Measurements from ENCODE around the gene GPX6.
"Not testable (repeated sequence)": the region's sequence is repeated elsewhere in the genome, so short reads cannot be mapped to it uniquely, and the experiment has no call there.

The GPX6 gene

DNA sequence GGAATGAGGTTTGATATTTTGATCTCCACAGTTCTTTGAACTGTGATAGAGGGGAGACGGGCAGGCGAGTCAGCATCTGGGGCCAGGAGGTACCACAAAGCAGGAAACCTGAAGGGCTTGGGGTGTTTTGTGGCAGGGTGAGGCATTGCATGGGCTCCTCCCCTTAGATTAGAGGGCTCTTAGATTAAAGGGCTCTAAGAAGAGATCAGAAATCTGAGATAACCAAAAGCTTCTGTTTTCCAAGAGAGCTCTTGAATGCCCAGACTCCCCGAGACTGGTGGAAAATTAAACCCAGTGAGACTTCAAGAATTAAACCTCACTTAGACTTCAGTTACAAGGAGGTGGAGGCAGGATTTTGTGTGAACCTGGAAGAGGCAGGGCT lies 7.6 kb upstream of the GPX6 start:
- Histone ChIP-seq H3K36me3 (ENCODE audit: control insufficient read depth, insufficient read depth, low read length) (no peaks in the 10 kb centered on the region), H3K4me1 (ENCODE audit: control insufficient read depth, insufficient read depth, low read length) (no peaks in the 10 kb centered on the region; the same call in 1 of the 2 replicates), H3K4me3 (ENCODE audit: low read depth, low read length) (no peak overlapping the region), H3K9me3 (ENCODE audit: control insufficient read depth, insufficient read depth, low read length) (no peaks in the 10 kb centered on the region), H3K9ac (ENCODE audit: low read depth, low read length) (no peak overlapping the region), H3K27me3 (ENCODE audit: control insufficient read depth, insufficient read depth, low read length) (no peaks in the 10 kb centered on the region), H3K27ac (ENCODE audit: low read depth, low read length) (no peak overlapping the region)

DNA sequence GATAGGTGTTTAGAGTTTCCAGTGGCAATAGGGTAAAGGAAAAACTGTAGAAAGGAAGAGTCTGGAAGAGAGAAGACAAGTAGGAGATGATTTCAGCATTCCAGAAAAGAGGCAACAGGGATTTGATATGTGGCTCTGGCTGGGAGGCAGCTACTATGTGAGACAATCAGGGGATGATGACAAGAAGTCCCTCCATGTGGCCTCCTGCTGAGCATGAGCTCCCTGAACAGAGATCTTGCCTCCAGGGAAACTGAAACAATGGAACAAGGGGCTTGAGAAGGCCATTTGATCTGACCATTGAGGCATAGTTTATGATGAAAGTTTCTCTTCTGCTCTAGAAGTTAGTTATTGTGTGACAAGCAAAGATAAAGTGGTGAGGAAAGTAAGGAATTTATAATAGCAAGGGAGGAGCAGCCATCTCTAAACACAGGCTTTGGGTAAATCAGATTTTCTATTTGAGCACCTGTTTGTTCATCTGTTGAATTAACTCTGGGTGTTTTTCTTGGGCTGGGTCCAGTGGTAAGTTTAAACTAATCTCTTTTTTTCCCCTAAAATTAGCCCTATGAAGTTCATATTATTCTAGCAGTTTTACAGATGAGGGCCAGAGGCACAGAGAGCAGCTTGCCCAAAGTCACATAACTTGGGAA lies 7.1 kb upstream of the GPX6 start:
- H3K9me3 ChIP-seq (ENCODE audit: control insufficient read depth, insufficient read depth, low read length) = no peaks in the 10 kb centered on the region
- H3K27me3 ChIP-seq (ENCODE audit: control insufficient read depth, insufficient read depth, low read length) = no peaks in the 10 kb centered on the region
- no peak overlapping the region for H3K4me3 ChIP-seq (ENCODE audit: low read depth, low read length)
- H3K36me3 ChIP-seq (ENCODE audit: control insufficient read depth, insufficient read depth, low read length) = no peaks in the 10 kb centered on the region
- H3K4me1 ChIP-seq (ENCODE audit: control insufficient read depth, insufficient read depth, low read length) = no peaks in the 10 kb centered on the region; the same call in 1 of the 2 replicates
- no peak overlapping the region for H3K9ac ChIP-seq (ENCODE audit: low read depth, low read length)
- H3K27ac ChIP-seq (ENCODE audit: low read depth, low read length) = no peak overlapping the region

DNA sequence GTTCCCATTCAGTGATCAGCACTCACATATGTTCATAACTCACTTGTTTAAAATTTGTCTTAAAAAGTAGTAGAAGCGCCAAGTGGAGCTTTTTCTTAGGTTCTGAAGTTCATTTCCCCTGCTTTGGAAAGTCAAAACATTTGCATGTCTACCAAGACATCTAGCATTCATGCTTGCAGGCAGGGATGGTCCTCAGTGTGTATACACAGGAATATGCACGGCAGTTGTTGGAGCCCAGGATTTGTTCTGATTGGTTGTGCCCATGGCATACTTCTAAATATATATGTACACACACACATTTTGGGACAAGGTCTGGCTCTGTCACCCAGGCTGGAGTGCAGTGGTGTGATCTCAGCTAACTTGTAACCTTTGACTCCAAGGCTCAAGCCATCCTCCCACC lies 2.4 kb upstream of the GPX6 start:
- Histone ChIP-seq H3K4me1 (ENCODE audit: control insufficient read depth, insufficient read depth, low read length) (no peaks in the 10 kb centered on the region; the same call in 1 of the 2 replicates), H3K9me3 (ENCODE audit: control insufficient read depth, insufficient read depth, low read length) (no peaks in the 10 kb centered on the region), H3K4me3 (ENCODE audit: low read depth, low read length) (no peak overlapping the region), H3K27ac (ENCODE audit: low read depth, low read length) (no peak overlapping the region), H3K36me3 (ENCODE audit: control insufficient read depth, insufficient read depth, low read length) (no peaks in the 10 kb centered on the region), H3K27me3 (ENCODE audit: control insufficient read depth, insufficient read depth, low read length) (0 out of 2 replicates have a peak, but pooled peaks cover 3% of the 10 kb centered on the region), H3K9ac (ENCODE audit: low read depth, low read length) (no peak overlapping the region)

DNA sequence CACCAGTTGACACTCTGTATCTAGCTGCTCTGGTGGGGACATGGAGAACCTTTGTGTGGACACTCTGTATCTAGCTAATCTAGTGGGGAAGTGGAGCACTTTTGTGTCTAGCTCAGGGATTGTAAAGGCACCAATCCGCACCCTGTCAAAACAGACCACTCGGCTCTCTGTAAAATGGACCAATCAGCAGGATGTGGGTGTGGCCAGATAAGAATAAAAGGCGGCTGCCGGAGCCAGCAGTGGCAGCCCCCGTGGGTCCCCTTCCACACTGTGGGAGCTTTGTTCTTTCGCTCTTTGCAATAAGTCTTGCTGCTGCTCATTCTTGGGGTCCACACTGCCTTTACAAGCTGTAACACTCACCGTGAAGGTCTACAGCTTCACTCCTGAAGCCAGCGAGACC lies 3.2 kb downstream of the GPX6 start:
- H3K4me3 ChIP-seq (ENCODE audit: low read depth, low read length); H3K27ac ChIP-seq (ENCODE audit: low read depth, low read length); H3K36me3 ChIP-seq (ENCODE audit: control insufficient read depth, insufficient read depth, low read length); H3K9ac ChIP-seq (ENCODE audit: low read depth, low read length); H3K27me3 ChIP-seq (ENCODE audit: control insufficient read depth, insufficient read depth, low read length); H3K4me1 ChIP-seq (ENCODE audit: control insufficient read depth, insufficient read depth, low read length); H3K9me3 ChIP-seq (ENCODE audit: control insufficient read depth, insufficient read depth, low read length): not testable (repeated sequence)

DNA sequence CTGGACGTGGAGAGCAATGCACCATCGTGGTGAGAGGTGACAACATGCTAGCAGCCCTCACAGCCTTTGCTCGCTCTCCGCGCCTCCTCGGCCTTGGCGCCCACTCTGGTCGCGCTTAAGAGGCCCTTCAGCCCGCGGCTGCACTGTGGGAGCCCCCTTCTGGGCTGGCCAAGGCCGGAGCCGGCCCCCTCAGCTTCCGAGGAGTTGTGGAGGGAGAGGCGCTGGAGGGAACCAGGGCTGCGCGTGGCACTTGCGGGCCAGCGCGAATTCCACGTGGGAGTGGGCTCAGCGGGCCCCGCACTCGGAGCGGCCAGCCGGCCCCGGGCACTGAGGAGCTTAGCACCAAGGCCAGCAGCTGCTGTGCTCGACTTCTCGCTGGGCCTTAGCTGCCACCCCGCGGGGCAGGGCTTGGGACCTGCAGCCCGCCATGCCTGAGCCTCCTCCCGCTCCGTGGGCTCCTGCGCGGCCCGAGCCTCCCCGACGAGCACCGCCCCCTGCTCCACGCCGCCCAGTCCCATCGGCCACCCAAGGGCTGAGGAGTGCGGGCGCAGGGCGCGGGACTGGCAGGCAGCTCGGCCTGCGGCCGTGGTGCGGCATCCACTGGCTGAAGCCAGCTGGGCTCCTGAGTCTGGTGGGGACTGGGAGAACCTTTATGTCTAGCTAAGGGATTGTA lies 3.8 kb downstream of the GPX6 start:
- no peaks in the 10 kb centered on the region for H3K36me3 ChIP-seq (ENCODE audit: control insufficient read depth, insufficient read depth, low read length)
- H3K4me3 ChIP-seq (ENCODE audit: low read depth, low read length) = no peak overlapping the region
- no peak overlapping the region for H3K27ac ChIP-seq (ENCODE audit: low read depth, low read length)
- 0 out of 2 replicates have a peak, but pooled peaks cover under 1% of the 10 kb centered on the region for H3K27me3 ChIP-seq (ENCODE audit: control insufficient read depth, insufficient read depth, low read length)
- H3K4me1 ChIP-seq (ENCODE audit: control insufficient read depth, insufficient read depth, low read length) = peaks cover 8% of the 10 kb centered on the region
- H3K9me3 ChIP-seq (ENCODE audit: control insufficient read depth, insufficient read depth, low read length) = no peaks in the 10 kb centered on the region
- no peak overlapping the region for H3K9ac ChIP-seq (ENCODE audit: low read depth, low read length)

DNA sequence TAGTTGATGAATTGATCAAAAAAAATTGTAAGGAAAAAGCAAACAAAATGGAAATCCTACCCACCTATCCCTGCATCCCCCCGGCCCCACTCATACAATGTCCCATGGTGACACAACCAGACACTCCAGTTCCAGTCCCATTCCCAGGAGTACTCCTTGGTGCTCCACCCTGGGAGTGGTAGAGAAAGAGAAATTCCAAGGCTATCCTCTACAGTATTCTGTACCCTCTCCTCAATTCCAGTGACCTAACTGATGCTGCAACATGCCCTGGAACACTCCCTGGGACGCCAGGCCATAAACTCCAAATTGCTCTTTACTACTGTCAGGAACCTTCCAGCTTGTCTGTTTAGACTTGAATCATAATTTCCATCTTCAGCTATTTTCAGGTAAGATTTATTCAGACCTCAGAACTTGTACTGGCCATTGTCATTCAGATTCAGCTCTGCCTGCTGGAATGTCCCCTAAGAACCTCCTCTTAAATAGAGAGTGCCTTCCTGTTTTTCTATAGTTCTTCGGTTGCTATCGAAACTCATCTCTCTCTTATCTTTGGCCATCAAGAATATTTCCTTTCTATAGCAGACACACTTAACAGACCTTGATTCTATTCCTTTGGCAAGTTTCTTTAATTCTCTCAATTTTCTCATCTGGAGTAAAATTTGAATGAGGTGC lies 8.7 kb downstream of the GPX6 start:
- Histone ChIP-seq H3K4me3 (ENCODE audit: low read depth, low read length) (no peak overlapping the region), H3K9me3 (ENCODE audit: control insufficient read depth, insufficient read depth, low read length) (no peaks in the 10 kb centered on the region), H3K27ac (ENCODE audit: low read depth, low read length) (no peak overlapping the region), H3K36me3 (ENCODE audit: control insufficient read depth, insufficient read depth, low read length) (no peaks in the 10 kb centered on the region), H3K27me3 (ENCODE audit: control insufficient read depth, insufficient read depth, low read length) (no peaks in the 10 kb centered on the region), H3K9ac (ENCODE audit: low read depth, low read length) (no peak overlapping the region), H3K4me1 (ENCODE audit: control insufficient read depth, insufficient read depth, low read length) (peaks cover 16% of the 10 kb centered on the region)

DNA sequence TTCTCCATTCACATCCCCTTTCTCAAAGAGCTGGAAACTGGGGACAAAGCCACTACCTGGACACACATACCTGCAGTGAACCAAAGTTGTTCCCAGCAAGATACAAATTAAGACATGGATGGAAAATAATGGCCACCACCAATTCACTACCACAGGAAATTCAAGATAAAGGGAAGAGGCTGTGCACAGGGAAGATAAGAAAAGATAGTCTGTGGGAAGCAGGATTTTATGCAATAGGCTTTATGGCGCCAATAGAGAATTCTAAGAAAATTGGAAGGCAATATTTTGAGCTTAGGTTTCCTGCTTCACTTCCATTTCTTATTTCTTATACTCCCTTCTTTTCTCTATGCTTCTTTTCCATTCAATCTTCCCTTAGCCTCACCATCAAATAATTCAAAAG lies 9.9 kb downstream of the GPX6 start:
- Histone ChIP-seq H3K4me1 (ENCODE audit: control insufficient read depth, insufficient read depth, low read length) (peaks cover 16% of the 10 kb centered on the region), H3K36me3 (ENCODE audit: control insufficient read depth, insufficient read depth, low read length) (no peaks in the 10 kb centered on the region), H3K9ac (ENCODE audit: low read depth, low read length) (no peak overlapping the region), H3K27ac (ENCODE audit: low read depth, low read length) (no peak overlapping the region), H3K9me3 (ENCODE audit: control insufficient read depth, insufficient read depth, low read length) (no peaks in the 10 kb centered on the region), H3K27me3 (ENCODE audit: control insufficient read depth, insufficient read depth, low read length) (no peaks in the 10 kb centered on the region), H3K4me3 (ENCODE audit: low read depth, low read length) (no peak overlapping the region)

DNA sequence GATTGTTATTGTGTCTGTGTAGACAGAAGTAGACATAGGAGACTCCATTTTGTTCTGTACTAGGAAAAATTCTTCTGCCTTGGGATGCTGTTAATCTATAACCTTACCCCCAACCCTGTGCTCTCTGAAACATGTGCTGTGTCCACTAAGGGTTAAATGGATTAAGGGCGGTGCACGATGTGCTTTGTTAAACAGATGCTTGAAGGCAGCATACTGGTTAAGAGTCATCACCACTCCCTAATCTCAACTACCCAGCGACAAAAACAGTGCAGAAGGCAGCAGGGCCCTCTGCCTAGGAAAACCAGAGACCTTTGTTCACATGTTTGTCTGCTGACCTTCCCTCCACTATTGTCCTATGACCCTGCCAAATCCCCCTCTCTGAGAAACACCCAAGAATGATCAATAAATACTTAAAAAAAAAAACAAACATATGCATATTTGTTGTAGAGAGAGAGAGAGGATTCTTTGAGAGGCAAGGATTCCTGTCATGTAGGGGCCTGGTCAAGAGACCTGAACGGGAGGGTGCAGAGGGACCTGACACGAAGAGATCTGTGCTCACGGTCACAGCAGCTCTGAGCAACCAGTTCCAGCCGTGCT lies 12.8 kb downstream of the GPX6 start:
- not testable (repeated sequence) for H3K4me3 ChIP-seq (ENCODE audit: low read depth, low read length); H3K36me3 ChIP-seq (ENCODE audit: control insufficient read depth, insufficient read depth, low read length); H3K9me3 ChIP-seq (ENCODE audit: control insufficient read depth, insufficient read depth, low read length); H3K27ac ChIP-seq (ENCODE audit: low read depth, low read length); H3K27me3 ChIP-seq (ENCODE audit: control insufficient read depth, insufficient read depth, low read length); H3K9ac ChIP-seq (ENCODE audit: low read depth, low read length)
- H3K4me1 ChIP-seq (ENCODE audit: control insufficient read depth, insufficient read depth, low read length) = peaks cover 16% of the 10 kb centered on the region

DNA sequence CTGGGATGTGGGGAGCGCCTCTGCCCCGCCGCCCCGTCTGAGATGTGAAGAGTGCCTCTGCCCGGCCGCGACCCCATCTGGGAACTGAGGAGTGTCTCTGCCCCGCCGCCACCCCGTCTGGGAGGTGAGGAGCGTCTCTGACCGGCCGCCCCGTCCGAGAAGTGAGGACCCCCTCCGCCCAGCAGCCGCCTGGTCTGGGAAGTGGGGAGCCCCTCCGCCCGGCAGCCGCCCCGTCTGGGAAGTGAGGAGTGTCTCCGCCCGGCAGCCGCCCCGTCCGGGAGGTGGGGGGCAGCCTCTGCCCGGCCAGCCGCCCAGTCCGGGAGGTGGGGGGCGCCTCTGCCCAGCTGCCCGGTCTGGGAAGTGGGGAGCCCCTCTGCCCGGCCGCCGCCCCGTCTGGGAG lies 13.5 kb downstream of the GPX6 start:
- peaks cover 12% of the 10 kb centered on the region for H3K4me1 ChIP-seq (ENCODE audit: control insufficient read depth, insufficient read depth, low read length)
- H3K4me3 ChIP-seq (ENCODE audit: low read depth, low read length); H3K36me3 ChIP-seq (ENCODE audit: control insufficient read depth, insufficient read depth, low read length); H3K27me3 ChIP-seq (ENCODE audit: control insufficient read depth, insufficient read depth, low read length); H3K27ac ChIP-seq (ENCODE audit: low read depth, low read length); H3K9me3 ChIP-seq (ENCODE audit: control insufficient read depth, insufficient read depth, low read length); H3K9ac ChIP-seq (ENCODE audit: low read depth, low read length): not testable (repeated sequence)

DNA sequence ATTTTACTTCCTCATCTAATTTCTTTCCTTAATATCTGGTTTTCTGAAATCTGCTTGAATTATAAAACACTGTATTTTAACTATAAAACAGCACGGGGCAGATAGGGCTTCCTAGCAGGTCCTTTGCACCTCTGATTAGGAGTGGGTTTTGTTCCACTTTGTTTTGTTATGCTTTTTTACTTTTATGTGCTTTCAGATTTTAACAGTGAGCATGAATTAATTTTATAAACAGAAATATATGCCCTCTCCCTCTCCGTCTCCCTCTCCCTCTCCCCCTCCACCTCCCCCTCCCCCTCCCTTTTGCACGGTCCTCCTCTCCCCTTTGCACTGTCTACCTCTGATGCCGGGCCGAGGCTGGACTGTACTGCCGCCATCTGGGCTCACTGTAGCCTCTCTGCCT lies 14.3 kb downstream of the GPX6 start:
- Histone ChIP-seq H3K9ac (ENCODE audit: low read depth, low read length) (no peak overlapping the region), H3K36me3 (ENCODE audit: control insufficient read depth, insufficient read depth, low read length) (no peaks in the 10 kb centered on the region), H3K27ac (ENCODE audit: low read depth, low read length) (no peak overlapping the region), H3K4me3 (ENCODE audit: low read depth, low read length) (no peak overlapping the region), H3K4me1 (ENCODE audit: control insufficient read depth, insufficient read depth, low read length) (peaks cover 3% of the 10 kb centered on the region; the same call in 1 of the 2 replicates), H3K27me3 (ENCODE audit: control insufficient read depth, insufficient read depth, low read length) (no peaks in the 10 kb centered on the region), H3K9me3 (ENCODE audit: control insufficient read depth, insufficient read depth, low read length) (no peaks in the 10 kb centered on the region)

DNA sequence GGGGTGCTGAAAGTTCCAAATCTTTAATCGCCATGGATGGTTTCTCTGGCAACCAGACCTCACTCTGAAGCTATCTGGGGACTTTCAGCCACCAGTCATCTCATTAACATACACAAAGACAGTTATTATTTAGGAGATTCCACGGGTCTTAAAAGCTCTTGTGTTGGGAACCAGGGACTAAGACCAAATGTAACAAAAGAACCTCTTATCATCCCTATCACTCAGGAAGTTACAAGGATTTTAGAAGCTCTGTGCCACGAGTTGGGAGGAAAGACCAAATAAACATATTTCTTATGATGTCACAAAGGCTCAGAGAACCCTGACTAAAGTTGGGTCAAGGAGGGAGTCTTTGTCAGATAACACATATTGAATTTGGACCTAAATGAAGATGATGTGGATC lies 17.7 kb downstream of the GPX6 start:
- no peak overlapping the region for H3K27ac ChIP-seq (ENCODE audit: low read depth, low read length)
- H3K27me3 ChIP-seq (ENCODE audit: control insufficient read depth, insufficient read depth, low read length) = no peaks in the 10 kb centered on the region

More for the DNA sequence above, 17.7 kb downstream of the GPX6 start:
- Histone ChIP-seq H3K4me1 (ENCODE audit: control insufficient read depth, insufficient read depth, low read length) (no peaks in the 10 kb centered on the region), H3K4me3 (ENCODE audit: low read depth, low read length) (no peak overlapping the region), H3K9me3 (ENCODE audit: control insufficient read depth, insufficient read depth, low read length) (no peaks in the 10 kb centered on the region), H3K9ac (ENCODE audit: low read depth, low read length) (no peak overlapping the region), H3K36me3 (ENCODE audit: control insufficient read depth, insufficient read depth, low read length) (no peaks in the 10 kb centered on the region)
